GM15510 (cell line): ENCODE data around the gene SEMA3E.

Experiments used
- POLR2A ChIP-seq: IDR thresholded peaks from 3 replicates; pipeline ENCODE4 v1.6.1; 2011; ENCODE audit warnings: borderline replicate concordance; ENCODE audit not compliant: insufficient read length; ENCODE audit errors: extremely low read depth

Gene SEMA3E

DNA sequence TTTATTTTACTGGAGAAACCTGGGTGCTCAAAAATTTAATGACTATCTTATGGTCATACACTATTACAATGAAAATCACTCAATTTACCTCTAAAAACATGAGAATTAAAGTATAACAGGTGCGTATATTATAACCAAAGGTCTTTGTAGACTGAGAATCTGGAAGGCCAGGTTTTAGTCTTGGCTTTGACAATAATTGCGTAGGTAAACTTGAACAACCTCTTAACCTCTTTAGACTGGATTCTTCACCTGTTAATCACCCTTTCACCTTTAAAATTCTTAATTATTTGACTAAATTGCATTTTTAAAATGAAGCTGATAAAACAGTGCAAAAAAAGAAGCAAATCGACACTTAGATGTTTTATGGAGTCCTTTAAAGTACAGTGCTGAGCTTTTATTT lies 156.1 kb downstream of the SEMA3E start:
- TF ChIP-seq POLR2A, result no peak

DNA sequence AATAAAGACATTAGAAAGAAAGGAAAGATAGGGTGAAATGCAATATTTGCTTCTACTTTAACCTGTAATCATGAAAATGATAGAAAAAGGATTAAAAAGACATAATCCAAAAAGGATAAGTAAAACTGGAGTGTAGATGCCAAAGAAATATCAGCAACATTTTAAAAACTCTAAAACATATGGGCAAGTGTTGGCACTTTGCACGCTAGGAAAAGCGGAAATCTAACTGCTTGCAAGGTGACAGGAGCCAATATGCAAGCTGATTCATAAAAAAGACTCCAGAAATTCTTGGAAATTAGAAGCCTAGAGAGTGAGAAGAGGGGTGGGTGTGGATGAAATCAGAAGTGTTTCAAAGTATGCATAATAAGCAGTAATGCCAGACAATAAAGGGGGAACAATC lies 161.1 kb downstream of the SEMA3E start:
- TF ChIP-seq POLR2A, result no peak

DNA sequence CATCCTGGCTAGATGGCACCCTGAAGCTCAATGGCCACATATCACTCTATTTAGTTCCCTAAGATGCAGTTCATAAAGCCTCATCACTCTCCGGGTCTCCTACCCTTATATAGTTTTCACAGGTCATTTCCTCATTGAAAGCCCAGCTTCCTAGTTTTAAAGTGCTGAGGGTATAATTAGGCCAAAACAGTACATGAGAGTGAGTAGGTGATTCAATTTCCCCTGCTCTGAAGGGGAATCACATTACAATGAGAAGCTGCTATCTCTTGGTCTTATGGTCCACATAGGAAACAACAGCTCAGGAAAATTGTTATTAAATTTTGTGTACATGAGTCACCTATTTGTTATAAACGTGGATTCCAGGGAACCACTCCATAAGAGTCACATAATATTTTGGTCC lies 162.0 kb downstream of the SEMA3E start:
- TF ChIP-seq POLR2A, result no peak

GRCh38 chr7:83486536-83486935 lies 162.4 kb downstream of the SEMA3E start:
- TF ChIP-seq POLR2A, result no peak

- TF ChIP-seq POLR2A, result no peak
Observed at GRCh38 chr7:83484826-83485225, 164.1 kb downstream of the SEMA3E start.

DNA sequence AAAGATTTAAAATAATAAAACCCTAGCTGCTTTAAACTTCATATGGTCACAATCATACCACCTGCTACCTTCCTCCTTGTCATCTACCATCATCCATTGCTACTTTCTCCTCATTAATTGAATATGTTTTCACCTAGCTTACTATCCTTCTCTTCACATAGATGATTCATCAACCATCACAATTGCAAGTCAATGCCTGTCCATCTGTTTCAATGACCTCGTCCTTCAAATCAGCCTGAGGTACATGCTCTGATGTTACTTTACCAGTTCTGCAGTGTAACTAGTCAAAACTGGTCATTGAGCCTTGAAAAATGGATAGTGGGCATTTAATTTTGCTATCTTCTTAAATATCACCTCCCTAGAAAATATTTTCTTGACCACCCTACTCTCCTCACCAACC lies 164.7 kb downstream of the SEMA3E start:
- no peak for TF ChIP-seq POLR2A

DNA sequence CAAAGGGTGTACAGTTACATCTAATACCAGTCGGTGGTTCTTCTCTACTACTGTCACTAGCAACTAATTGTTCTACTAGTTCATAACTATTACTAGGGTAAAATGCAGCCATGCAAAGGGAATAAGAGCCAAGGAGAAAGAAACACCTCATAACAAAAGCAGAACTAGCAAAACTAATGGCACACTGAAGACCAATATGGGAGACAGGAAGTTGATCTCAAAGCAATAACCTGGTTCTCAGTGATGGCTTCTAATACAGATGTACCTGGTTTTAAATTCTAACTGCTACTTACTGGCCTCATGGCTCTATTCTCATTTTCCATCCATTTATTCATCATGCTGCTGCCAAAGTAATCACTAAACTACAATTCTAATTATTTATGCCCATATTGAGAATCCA lies 170.3 kb downstream of the SEMA3E start:
- TF ChIP-seq POLR2A, result no peak

GRCh38 chr7:83476511-83477050 lies 172.4 kb downstream of the SEMA3E start:
- TF ChIP-seq POLR2A, result no peak

DNA sequence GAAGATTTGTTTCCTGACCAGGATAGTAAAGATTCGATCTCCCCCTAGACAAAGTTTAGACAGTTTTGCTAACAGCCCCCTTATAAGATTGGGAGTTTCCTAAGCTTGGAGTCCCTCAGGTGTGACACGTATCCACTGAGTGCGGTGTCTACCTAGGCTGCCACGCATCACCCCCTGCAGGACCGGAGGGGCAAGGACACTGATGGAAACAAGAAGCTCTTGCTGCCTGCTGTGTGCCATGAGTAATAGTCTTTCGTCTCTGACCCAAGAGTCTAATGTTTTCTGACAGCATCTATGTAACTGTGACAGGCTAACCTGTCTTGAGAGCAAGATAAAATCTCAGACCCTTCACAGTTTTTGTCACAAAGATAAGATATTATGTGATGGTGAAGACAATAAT lies 173.5 kb downstream of the SEMA3E start:
- TF ChIP-seq POLR2A, result no peak

- TF ChIP-seq POLR2A, result no peak
Observed at GRCh38 chr7:83472376-83472775, 176.6 kb downstream of the SEMA3E start.

DNA sequence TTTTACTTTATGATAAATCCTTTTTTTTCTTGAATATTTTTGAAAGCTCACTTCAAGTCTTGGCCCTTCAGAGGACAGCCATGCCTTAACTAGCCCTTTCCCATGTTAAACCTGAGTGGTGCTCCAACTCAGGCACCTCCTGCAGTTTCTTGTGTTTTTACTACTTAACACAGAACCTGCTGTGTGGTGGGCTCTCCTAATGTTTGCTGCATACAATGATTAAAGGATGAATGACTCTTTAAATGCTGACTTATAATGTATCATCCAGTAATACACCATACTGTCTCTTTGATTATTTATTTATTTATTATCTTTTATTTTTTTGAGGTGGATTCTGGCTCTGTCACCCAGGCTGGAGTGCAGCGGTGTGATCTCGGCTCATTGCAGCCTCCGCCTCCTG lies 179.4 kb downstream of the SEMA3E start:
- TF ChIP-seq POLR2A, result no peak

GRCh38 chr7:83469076-83469475 lies 179.9 kb downstream of the SEMA3E start:
- no peak for TF ChIP-seq POLR2A

DNA sequence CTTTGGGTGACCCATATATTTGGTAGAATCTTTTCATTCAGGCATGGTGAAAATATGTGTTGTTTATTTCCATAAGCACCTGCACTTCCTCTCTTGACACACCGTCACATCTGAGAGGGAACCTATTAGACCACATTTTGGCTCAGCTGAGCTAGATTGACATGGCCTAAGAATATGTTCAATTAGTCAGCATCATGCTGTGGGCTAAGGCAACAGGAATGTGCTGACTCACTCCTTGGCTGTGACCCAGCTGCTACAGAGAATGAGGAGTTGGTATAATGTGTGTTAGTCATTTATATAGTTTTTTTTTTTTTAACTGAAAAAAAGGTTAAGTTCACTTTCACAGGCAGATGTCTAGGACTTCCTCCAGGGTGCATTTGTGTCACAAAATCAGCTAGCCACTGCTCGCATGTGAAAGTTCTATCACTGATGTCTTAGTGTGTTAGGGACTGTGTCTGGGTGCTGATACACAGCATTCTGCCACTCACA lies 180.6 kb downstream of the SEMA3E start:
- TF ChIP-seq POLR2A, result no peak

DNA sequence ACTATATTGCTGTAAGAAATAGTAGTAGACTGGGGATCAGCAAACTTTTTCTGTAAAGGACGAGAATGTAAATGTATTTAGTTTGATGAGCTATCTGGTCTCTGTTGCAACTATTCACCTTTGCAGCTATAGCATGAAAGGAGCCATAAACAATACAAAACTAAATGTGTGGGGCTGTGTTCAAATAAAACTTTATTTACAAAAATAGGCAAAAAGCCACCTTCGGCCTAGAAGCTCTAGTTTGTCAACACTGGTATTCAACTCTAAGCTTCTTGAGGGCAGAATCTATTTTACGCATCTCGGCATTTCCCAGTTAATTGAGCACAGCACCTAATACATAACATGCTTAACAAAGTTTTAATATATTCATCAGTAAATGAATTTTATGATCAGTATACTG lies 181.4 kb downstream of the SEMA3E start:
- TF ChIP-seq POLR2A, result no peak

- no peak for TF ChIP-seq POLR2A
Observed at GRCh38 chr7:83466956-83467355, 182.0 kb downstream of the SEMA3E start.

- TF ChIP-seq POLR2A, result no peak
Observed at GRCh38 chr7:83466187-83466923, 182.6 kb downstream of the SEMA3E start.
